Thymus (tissue), 11 donors: ENCODE measurements around the gene WDCP. TPM values are rescaled to one million over a fixed set of nuclear protein-coding genes. Genes with fewer than 3 reads are reported as not detected.
"Not testable (repeated sequence)": the region's sequence is repeated elsewhere in the genome, so short reads cannot be mapped to it uniquely, and the experiment has no call there.

Experiments
- DNase-seq, 9 donors: peaks; one replicate each; pipeline ENCODE4 v3.0.0-alpha.2; 2013; ENCODE audit warnings: low spot score in 9 of 9, low read depth in 6 of 9, missing footprints in 1 of 9
- H3K27ac ChIP-seq, 2 donors: one replicate each; pipeline ENCODE4 v1.5.1; 2013; ENCODE audit warnings: control low read depth in 1 of 2, low read depth in 1 of 2, low read length in 1 of 2, mild to moderate bottlenecking in 1 of 2, moderate library complexity in 1 of 2
- H3K27me3 ChIP-seq, 2 donors: one replicate each; pipeline ENCODE4 v1.5.1; 2013; ENCODE audit warnings: low read length in 1 of 2; ENCODE audit not compliant: control insufficient read depth in 2 of 2, insufficient read depth in 1 of 2
- H3K36me3 ChIP-seq, 2 donors: one replicate each; pipeline ENCODE4 v1.5.1; 2013; ENCODE audit warnings: low read length in 1 of 2, mild to moderate bottlenecking in 1 of 2, moderate library complexity in 1 of 2; ENCODE audit not compliant: control insufficient read depth in 2 of 2, insufficient read depth in 2 of 2
- H3K4me1 ChIP-seq, 2 donors: one replicate each; pipeline ENCODE4 v1.5.1; 2013; ENCODE audit warnings: low read length in 2 of 2; ENCODE audit not compliant: control insufficient read depth in 2 of 2, insufficient read depth in 2 of 2
- H3K4me3 ChIP-seq, 2 donors: one replicate each; pipeline ENCODE4 v1.5.1; 2013; ENCODE audit warnings: low read length in 2 of 2, control low read depth in 1 of 2, mild to moderate bottlenecking in 1 of 2
- H3K9me3 ChIP-seq, 2 donors: one replicate each; pipeline ENCODE4 v1.5.1; 2013; ENCODE audit warnings: low read length in 1 of 2, mild to moderate bottlenecking in 1 of 2; ENCODE audit not compliant: control insufficient read depth in 2 of 2, insufficient read depth in 1 of 2
- WGBS: extraction: QIAGEN DNeasy Blood & Tissue Kit; methylation state at CpG from one replicate; pipeline ENCODE4 v1.1.7; 2013; 5-methylcytosine and 5-hydroxymethylcytosine counted together
- polyA plus RNA-seq: library from polyadenylated mRNA; stranded (reverse); fragments of 200-250 nt; gene quantifications from one replicate; pipeline ENCODE4 v1.2.3, GENCODE V29; 2013
- total RNA-seq: library from RNA; stranded (reverse); fragments of 120-200 nt; gene quantifications from one replicate; pipeline ENCODE4 v1.2.4, GENCODE V29; 2013
- donor health status: healthy.

WDCP gene
- total and polyA plus RNA-seq, 2 donors, result 4.7 to 11.5 TPM

DNA sequence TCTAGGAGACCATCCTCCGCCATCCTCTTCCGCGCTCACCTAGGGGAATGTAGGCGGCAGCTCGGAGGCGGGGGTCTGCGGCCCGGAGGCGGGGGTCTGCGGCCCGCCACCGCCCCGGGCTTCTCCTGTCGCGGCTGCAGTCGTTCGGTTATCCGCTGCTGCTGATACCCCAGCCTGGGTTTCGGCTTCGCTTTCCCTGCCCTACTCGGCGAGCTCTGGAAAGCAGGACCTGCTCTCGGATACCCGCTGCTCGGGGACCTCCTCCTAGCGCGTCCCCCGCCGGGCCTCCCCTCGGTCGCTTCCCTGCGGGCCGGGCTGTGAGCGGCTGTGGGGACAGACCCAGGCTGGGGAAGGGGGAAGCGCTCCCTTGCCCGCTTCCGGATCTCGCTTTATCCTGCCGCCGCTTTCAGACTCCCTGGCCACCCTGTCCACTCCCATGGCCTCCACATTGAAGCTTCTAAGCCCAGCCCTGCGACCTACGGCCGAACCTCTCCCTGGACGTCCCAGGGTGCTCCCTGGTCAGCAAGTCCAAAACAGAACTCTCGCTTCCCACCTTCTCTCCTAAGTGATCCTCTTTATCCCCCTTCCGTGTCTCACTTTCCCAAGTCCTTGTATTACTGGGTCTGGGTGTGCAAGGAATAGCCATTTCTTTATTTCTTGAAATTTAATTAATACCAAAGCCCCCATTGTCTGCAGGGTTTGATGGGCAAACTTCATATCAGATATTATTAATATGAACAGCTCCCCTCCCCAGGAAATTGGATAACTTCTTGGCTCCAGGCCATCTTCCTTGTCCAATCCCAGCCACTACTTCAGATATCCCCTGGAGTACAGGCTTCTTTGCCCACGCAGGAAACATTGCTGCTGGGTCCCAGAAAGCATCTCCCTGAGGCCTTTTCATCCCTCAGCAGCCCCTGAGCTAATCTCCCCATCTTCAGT lies 3.1 kb upstream of the WDCP start:
- DNase-seq, result peak in 2 of 9 donors; percentile 10 to 23
- Histone ChIP-seq H3K36me3 (no peaks in the 10 kb centered on the region), H3K9me3 (peaks cover 0 to 6% of the 10 kb centered on the region in 2 donors), H3K4me1 (peaks cover 13 to 19% of the 10 kb centered on the region in 2 donors), H3K27ac (peak overlapping the region in 1 of 2 donors; percentile 39), H3K4me3 (peak overlapping the region; percentile 49 to 70), H3K27me3 (peaks cover 12 to 56% of the 10 kb centered on the region in 2 donors)
- WGBS, result 12% methylated on average over 47 of the region's 47 CpGs

DNA sequence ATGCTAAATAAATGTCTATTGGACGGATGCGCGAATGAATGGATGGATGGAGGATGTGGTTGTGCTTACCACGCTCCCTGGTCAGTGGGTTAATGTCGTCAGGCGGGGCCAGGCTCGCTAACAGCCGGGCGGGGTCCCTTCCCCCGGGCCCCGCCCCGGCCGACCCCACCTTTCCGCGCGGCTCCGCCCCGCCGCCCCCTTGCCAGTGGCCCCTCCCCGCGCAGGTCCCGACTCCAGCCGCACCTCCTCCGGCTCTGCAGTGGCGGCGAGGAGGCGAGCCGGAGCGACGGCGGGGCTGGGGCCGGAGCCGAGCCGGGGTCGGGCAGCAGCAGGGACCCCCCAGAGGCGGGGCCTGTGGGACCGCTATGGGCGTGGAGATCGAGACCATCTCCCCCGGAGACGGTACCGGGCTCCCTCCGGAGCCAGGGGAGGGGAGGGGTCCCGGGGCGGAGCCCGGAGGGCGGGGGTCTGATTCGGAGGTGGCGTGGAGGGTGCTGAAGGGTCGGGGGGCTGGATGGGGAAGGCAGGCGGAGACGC lies 2.4 kb upstream of the WDCP start, which contains the start of gene FKBP1B:
FKBP1B (plus strand) TSS at position 257 of the 537 bp plus-strand sequence; CDS start at position 366, 109 bp downstream.
- H3K36me3 ChIP-seq, result no peaks in the 10 kb centered on the region
- peak in 3 of 9 donors; percentile 18 to 51 (median 21) for DNase-seq
- H3K4me1 ChIP-seq, result peaks cover 13 to 19% of the 10 kb centered on the region in 2 donors
- peaks cover 12 to 56% of the 10 kb centered on the region in 2 donors for H3K27me3 ChIP-seq
- peaks cover 0 to 6% of the 10 kb centered on the region in 2 donors for H3K9me3 ChIP-seq
- H3K27ac ChIP-seq, result peak within 1 kb of the TSS in 1 of 2 donors; percentile 39
- under 1% methylated on average over 52 of the region's 52 CpGs for WGBS
- peak within 1 kb of the TSS; percentile 49 to 70 for H3K4me3 ChIP-seq

DNA sequence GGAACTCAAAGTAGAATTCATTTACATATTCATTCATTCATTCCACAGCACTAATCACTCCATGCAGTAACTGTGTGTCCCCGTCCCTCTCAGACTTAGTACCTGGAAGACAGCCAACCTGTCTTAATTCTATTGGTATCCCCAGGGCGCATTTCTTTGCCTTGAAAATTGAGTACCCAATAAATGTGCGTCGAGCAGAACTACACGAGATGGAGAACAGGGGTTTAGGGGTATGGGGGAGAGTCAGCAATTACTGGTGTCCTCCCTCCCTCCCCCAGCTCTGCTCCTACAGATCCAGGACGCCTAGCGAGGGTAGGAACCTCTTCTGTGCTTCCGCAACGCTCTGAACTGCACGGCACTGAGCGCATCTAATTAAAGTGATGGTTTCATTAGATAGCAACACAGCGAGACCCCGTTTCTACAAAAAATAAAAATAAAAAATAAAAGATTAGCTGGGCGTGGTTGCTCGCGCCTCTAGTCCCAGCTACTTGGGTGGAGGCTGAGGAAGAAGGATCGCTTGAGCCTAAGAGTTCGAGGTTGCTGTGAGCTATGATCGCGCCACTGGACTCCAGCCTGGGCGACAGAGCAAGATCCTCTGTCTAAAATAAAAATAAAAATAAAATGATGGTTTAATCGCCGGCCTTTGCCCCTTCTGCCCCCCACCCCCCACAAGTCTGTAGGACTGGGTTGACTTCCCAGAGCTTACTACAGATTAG lies 1.7 kb upstream of the WDCP start:
- Histone ChIP-seq H3K4me1 (peaks cover 13 to 19% of the 10 kb centered on the region in 2 donors), H3K27ac (no peak overlapping the region), H3K9me3 (peaks cover 0 to 6% of the 10 kb centered on the region in 2 donors), H3K27me3 (peaks cover 12 to 52% of the 10 kb centered on the region in 2 donors), H3K4me3 (peak overlapping the region; percentile 33 to 70), H3K36me3 (no peaks in the 10 kb centered on the region)
- DNase-seq, result peak in 1 of 9 donors; percentile 16
- 25% methylated on average over 23 of the region's 23 CpGs for WGBS

DNA sequence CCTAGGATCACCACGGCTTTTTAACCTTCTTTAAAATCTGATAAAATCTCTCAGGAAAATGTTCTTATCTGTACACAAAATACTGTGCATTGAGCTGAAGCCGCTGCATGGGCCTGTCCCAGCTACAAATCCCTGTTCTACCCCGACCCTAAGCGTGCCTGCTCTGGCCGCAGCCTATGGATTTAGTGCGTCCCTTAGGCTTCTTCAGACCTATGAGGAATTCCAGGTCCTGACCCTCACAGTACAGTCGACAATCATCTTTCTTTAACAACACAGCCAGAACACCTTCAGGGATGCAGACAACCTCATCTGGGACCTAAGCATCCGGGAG lies 477 bp upstream of the WDCP start:
- Histone ChIP-seq H3K27me3 (peaks cover 12 to 51% of the 10 kb centered on the region in 2 donors), H3K9me3 (peaks cover 0 to 6% of the 10 kb centered on the region in 2 donors), H3K4me3 (no peak overlapping the region), H3K36me3 (no peaks in the 10 kb centered on the region), H3K27ac (no peak overlapping the region), H3K4me1 (peaks cover 13 to 19% of the 10 kb centered on the region in 2 donors)
- DNase-seq, result no peak
- 57% methylated on average over 8 of the region's 8 CpGs for WGBS

DNA sequence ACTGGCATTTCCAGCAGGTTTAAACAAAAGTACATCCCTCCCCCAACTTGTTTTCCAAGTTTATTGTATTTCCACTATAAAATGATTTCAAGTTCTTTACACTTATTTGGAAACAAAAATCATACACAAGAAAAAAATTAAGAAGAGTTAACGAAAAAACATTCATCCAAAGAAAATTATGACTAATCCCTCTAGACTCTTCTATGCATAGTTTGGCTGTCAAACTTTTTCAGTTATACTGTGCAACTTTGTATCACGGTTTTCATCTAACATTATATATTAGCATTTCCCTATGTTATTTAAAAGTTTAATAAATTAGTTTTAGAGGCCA lies 627 bp downstream of the WDCP start:
- Histone ChIP-seq H3K27ac (no peak overlapping the region), H3K36me3 (no peaks in the 10 kb centered on the region), H3K9me3 (peaks cover 0 to 6% of the 10 kb centered on the region in 2 donors), H3K27me3 (peaks cover 12 to 40% of the 10 kb centered on the region in 2 donors), H3K4me1 (peaks cover 13 to 19% of the 10 kb centered on the region in 2 donors), H3K4me3 (peak overlapping the region; percentile 82 to 85)
- 7% methylated on average over 2 of the region's 2 CpGs for WGBS
- no peak for DNase-seq

DNA sequence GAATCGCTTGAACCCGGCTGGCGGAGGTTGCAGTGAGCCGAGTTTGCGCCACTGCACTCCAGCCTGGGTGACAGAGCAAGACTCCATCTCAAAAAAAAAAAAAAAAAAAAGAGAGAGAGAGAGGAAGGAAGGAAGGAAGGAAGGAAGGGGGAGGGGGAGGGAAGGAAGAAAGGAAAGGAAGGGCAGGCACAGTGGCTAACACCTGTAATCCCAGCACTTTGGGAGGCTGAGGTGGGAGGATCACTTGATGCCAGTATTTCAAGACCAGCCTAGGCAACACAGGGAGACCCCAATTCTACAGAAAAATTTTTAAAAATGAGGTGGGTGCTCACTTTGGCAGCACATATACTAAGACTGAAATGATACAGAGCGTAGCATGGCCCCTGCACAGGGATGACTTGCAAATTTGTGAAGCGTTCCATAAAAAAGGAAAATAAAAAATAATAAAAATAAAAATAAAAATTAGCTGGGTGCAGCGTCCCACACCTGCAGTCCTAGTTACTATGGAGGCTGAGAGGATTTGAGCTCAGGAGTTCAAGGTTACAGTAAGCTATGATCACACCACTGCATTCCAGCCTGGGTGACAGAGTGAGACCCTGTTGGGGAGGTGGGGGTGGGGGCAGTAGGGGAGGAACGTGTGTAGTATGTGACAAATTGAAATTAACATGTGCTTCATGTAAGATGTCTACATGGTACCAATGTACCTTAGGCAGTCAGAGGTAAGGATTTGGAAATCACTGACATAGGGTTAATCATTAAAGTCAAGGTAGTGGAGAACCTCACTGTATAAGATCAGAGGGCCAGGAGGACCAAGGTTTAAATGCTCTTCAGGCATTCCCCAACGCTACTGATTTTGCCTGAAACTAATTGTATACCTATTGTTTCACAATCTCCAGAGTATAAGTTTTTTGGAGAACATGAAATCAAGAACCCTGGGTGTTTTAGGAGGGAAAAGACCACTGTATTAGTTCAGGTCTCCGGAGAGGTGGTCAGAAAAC lies 1.4 kb downstream of the WDCP start:
- no peak overlapping the region for H3K4me3 ChIP-seq

DNA sequence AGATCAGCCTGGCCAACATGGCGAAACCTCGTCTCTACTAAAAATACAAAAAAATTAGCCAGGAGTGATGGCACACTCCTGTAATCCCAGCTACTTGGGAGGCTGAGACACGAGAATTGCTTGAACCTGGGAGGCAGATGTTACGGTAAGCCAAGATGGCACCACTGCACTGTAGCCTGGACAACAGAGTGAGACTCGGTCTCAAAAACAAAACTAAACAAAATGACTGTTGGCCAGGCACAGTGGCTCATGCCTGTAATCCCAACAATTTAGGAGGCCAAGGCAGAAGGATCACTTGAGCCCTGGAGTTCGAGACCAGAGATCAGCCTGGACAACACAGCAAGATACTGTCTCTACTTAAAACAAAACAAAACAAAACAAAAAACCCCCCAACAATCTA lies 4.1 kb downstream of the WDCP start:
- WGBS, result 98% methylated on average over 6 of the region's 6 CpGs
- peaks cover 8 to 15% of the 10 kb centered on the region in 2 donors for H3K36me3 ChIP-seq
- H3K27me3 ChIP-seq, H3K27ac ChIP-seq, H3K4me1 ChIP-seq, H3K9me3 ChIP-seq, DNase-seq, H3K4me3 ChIP-seq: not testable (repeated sequence)

More for the DNA sequence above, 1.4 kb downstream of the WDCP start:
- Histone ChIP-seq H3K9me3 (peaks cover 0 to 6% of the 10 kb centered on the region in 2 donors), H3K36me3 (no peaks in the 10 kb centered on the region), H3K27ac (no peak overlapping the region), H3K27me3 (peaks cover 11 to 33% of the 10 kb centered on the region in 2 donors), H3K4me1 (peaks cover 13 to 19% of the 10 kb centered on the region in 2 donors)
- WGBS, result 93% methylated on average over 11 of the region's 11 CpGs
- no peak for DNase-seq

DNA sequence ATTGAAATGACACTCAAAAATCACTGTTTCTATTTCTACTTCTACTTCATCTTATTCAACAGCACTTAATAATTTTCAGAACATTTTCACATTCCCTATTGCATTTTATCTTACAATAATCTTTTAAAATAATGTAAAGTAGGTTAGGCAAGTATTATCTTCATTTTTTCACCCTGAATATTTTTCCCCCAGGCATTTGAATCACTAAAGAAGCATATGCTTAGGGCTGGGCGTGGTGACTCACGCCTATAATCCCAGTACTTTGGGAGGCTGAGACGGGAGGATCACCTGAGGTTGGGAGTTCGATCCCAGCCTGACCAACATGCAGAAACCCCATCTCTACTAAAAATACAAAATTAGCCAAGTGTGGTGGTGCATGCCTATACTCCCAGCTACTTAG lies 6.7 kb downstream of the WDCP start:
- 99% methylated on average over 4 of the region's 4 CpGs for WGBS
- DNase-seq, result no peak
- H3K4me1 ChIP-seq, result no peaks in the 10 kb centered on the region
- H3K27ac ChIP-seq, result no peak overlapping the region
- H3K27me3 ChIP-seq, result no peaks in the 10 kb centered on the region
- no peaks in the 10 kb centered on the region for H3K9me3 ChIP-seq
- H3K4me3 ChIP-seq, result no peak overlapping the region
- peaks cover 14 to 28% of the 10 kb centered on the region in 2 donors for H3K36me3 ChIP-seq
